GM21619 (cell line): ENCODE measurements around the gene PRPF38B.

ENCODE experiments used
- ATAC-seq: cut with Tn5 transposase; IDR thresholded peaks from one replicate; pipeline ENCODE4 v1.9.1; 2021; ENCODE audit not compliant: unreplicated experiment

The PRPF38B gene

GRCh38 chr1:108716437-108717230, 24.5 kb downstream of the PRPF38B start:
- no peak for ATAC-seq

DNA sequence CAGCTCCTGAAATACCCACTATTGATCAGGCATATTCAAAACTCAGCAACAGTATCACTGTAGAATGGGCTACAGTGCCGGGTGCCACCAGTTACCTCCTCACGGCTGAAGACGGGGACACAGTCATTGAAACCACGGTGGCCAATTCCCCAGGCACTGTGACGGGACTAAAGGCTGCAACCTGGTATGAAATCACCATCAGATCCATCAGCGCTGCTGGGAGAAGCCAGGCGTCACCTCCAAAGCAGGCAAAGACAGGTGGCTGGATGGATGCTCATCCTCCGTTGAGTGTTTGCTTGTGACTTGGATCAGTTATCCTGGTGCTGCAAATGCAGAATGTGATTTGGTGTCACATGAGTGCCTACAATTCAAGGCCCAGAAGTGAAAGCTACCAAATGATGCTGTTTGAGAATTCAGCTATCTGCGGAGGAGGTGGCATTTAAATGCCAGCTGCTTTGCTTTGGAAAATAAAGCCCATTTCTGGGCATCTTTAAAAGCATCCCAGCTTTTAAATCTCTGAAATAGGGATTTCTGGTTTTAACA, 25.7 kb downstream of the PRPF38B start:
- ATAC-seq, result no peak

GRCh38 chr1:108718927-108719655, 27.0 kb downstream of the PRPF38B start:
- ATAC-seq, result no peak

DNA sequence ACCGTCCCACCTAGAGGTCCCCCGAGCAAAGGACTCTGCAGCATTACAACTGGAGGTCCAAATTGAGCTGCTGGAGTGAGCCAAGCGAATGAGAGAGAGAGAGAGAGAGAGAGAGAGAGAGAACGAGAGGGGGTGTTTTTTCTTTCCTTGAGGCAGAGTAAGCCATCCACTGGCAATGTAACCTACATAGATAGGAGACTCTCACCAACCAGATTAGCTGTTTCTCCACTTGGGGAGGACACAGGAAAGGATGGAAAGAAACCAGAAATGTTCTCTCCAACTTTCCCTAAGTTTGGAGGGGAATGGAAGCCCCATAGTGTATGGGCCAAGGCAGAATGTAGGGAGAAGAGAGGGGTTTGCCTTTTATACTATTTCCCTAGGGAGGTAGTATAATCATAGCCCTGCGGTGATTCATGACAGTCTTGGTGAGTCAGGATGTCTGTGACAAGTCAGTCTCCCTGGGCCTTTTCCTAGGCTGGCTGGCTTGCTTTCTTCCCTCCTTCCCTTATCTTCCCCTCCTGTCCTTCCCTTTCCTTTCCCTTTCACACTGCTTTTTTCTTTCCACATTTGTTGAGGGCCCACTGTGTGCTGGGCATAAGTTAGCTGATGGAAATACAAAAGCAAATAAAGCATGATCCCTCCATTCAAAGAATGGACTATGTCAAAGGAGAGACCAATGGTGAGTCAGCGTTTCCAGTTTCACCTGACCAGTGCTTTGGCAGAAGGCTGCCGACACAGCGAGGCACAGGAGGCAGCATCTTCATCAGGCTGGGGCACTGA, 27.7 kb downstream of the PRPF38B start:
- ATAC-seq, result no peak

DNA sequence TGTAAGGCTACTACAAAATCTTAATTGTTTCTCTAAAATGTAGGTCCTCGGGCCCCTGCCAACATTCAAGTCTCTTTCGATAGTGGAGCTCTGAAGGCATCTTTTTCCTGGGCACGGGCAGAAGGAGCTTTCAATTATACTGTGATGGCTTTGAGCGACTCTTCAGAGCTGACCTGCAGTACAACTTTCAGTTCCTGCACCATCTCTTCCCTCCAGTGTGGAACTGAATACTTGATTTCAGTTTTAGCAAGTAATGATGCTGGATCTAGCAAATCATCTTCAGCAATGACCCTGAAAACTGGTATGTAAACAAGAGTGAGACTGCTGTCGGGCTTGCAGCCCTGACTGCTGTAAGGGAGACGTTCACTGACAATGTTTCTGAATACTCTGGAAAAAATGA, 30.2 kb downstream of the PRPF38B start:
- no peak for ATAC-seq

DNA sequence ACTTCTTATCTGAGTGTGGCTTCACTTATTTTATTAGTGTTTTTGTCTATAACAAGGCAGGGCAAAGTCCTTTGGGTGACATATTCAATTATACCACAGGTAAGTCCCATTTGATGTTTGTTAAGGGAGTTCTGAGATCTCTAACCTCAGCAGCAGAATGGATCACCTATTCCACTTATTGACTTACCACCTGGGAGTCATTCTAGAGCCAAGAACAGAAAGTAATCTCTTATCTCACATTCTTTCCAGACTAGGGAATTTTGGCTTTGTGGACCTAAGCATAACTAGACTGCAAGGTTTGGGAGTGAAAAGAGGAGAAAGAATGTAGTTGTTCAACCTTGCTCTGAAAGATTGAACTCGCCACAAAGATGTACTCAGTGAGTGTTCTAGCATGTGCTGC, 33.8 kb downstream of the PRPF38B start:
- no peak for ATAC-seq

DNA sequence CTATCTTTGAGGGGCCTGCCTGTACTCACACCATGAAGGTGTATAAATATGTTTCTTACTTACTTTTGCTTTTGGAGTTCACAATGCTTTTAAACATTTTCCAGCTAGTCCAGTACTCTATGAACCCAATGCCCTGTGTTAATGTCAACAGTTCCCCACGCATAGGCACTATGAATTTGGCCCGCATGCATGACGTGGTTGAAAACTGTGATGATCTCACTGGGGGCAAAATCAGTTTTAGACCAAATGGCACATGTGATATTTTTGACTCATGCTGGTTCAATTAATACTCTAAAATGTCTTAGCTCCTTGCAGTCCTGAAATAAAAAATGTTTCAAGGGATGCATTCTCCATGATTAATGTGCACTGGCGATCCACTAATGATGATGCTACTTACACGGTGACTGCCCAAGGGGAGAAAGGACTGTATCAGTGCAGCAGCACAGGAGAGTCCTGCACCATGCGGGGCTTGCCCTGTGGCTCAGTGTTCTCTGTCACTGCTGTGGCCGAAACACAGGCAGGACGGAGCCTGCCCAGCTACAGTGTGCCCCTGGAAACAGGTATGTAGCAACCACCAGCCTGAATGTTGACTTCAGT, 36.3 kb downstream of the PRPF38B start:
- no peak for ATAC-seq

DNA sequence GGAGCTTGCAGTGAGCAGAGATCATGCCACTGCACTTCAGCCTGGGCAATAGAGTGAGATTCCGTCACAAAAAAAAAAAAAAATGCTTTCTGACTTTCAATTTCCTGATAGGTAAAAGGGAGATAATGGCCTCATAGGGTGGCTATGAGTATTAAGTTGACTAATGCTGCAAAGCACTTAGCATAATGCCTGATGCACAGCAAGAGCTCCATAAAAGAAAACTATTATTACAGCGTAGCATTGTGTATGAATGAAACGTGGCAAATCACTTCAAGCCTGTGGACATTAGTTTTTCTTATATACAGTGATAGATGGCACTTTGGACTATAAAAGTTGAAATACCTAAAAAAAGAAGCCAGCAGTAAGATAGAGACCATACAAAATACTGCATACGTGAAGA, 37.4 kb downstream of the PRPF38B start:
- ATAC-seq, result no peak

- no peak for ATAC-seq
Measured at GRCh38 chr1:108732398-108732797, 40.3 kb downstream of the PRPF38B start.

- ATAC-seq, result no peak
Measured at GRCh38 chr1:108734171-108734865, 42.2 kb downstream of the PRPF38B start.

GRCh38 chr1:108742253-108742652, 50.1 kb downstream of the PRPF38B start:
- no peak for ATAC-seq

GRCh38 chr1:108745980-108746381, 53.9 kb downstream of the PRPF38B start:
- ATAC-seq, result no peak

- peak; percentile 88 for ATAC-seq
Measured at GRCh38 chr1:108746382-108747170, 54.5 kb downstream of the PRPF38B start, which contains the start of gene STXBP3. Gene STXBP3, plus strand, starts transcription at chr1:108746674. Its CDS starts 64 bp downstream, at chr1:108746738.

DNA sequence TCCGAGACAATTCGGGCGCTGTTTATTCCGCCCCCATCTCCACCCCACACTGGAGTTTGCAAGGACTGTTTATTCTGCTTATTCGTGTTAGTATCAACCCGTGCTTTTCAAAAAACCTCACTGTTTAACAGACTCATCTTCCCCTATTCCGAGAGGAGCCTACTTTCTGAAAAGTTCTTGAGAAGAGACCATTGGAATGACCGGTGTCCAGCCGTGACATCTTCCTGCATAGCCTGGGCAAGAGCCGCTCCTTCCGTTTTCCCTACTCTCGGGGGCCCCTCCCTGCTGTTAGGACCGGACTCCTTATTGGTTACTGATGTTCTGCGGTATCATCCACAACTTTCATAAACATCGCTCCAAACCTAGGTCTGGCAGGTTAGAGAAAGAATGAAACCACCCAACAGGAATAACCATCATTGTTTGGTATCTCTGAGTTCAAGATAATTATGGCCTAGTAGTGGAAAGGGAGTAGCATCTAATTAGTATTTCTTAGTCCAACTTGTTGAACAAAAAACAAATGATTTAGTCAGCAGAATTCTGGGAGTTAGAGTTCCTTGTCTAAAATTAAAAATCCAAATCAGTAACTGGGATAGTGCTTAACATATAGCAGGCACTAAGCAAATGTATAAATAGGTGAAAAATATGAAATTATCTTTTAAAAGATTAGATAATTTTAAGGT, 55.2 kb downstream of the PRPF38B start:
- ATAC-seq, result peak; percentile 28

- ATAC-seq, result no peak
Measured at GRCh38 chr1:108747898-108748297, 55.8 kb downstream of the PRPF38B start.

DNA sequence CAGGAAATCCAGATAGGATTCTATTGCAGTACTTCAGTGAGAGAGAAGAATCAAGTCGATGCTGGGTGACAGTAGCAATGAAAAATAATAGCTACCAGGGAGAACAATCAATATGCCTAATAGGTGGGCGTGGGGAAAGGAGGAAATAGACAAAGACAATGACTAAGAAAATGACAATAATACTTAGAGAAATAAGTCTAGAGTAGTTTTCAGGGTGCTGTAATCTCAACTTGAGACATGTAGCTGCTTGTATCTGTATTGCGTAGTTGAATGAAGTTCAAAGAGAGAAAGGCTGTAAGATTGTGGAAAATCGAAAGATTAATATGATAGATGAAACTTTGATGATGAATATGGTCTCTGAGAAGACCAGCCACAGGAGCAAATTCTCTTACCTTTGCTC, 57.0 kb downstream of the PRPF38B start:
- no peak for ATAC-seq

DNA sequence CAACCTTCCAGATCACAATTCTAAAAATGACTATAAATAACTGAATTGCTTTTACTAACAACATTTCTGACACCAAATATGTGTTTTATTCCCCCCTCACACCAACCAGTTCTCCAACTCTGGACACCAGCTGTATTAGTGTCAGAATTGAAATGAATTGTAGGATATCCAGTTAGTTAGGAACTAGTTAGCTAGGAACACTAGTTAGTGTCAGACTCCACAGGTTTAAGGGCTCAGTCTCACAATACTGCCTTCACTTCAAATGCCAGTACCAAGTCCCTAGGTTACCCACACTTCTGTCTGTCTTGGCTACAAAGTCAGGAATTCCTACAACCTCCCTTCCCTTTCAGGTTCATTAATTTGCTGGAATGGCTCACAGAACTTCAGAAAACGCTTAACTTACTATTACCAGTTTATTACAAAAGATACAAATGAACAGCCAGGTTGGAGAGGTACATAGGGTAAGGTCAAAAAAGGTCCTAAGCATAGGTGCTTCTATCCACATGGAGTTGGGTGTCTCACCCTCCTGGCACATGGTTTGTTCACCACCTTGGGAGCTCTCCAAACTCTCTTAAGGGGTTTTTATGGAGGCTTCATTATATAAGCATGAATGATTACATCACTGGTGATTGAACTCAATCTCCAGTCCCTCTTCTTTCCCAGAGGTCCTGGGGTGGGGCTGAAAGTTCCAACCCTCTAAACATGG, 58.5 kb downstream of the PRPF38B start:
- no peak for ATAC-seq
